Activated T-cell treated with anti-CD3 and anti-CD28 coated beads, Interleukin-2, amount 50 U/mL, for 4 hours (primary cell): ENCODE results near the gene AUTS2. TPM values are rescaled to one million over a fixed set of nuclear protein-coding genes. Genes with fewer than 3 reads are reported as not detected.

ENCODE experiments used
- ATAC-seq, 2 donors: fragments of 200-7000 bp; cut with Tn5 transposase; one replicate each; pipeline ENCODE4 v1.10.0; 2021
- DNase-seq: peaks from one replicate; pipeline ENCODE4 v3.0.0-alpha.2; 2020
- H3K27me3 Mint-ChIP-seq: one replicate; pipeline ENCODE4 v1.8.0; 2021; ENCODE audit warnings: low read depth, mixed read lengths
- H3K36me3 Mint-ChIP-seq: one replicate; pipeline ENCODE4 v1.8.0; 2022; ENCODE audit warnings: mixed read lengths; ENCODE audit not compliant: insufficient read depth
- H3K4me1 Mint-ChIP-seq: one replicate; pipeline ENCODE4 v1.8.0; 2021; ENCODE audit warnings: low read depth, mixed read lengths
- H3K4me3 Mint-ChIP-seq: one replicate; pipeline ENCODE4 v1.8.0; 2021; ENCODE audit warnings: mild to moderate bottlenecking, moderate library complexity, mixed read lengths
- H3K9me3 Mint-ChIP-seq: one replicate; pipeline ENCODE4 v1.8.0; 2021; ENCODE audit warnings: mixed read lengths
- total RNA-seq, 3 donors: library from RNA; stranded (reverse); gene quantifications; one replicate each; pipeline ENCODE4 v1.2.1, GENCODE V29; 2021

The AUTS2 gene
- total RNA-seq, 3 donors from 2014 or later, result 1.4 to 4.4 (median 2.8) TPM

GRCh38 chr7:69801729-69802682 is 203.7 kb downstream of the AUTS2 start:
- H3K36me3 Mint-ChIP-seq, result no peaks in the 10 kb centered on the region
- DNase-seq (no peak), ATAC-seq (no peak)
- H3K4me3 Mint-ChIP-seq, result no peak overlapping the region
- no peaks in the 10 kb centered on the region for H3K9me3 Mint-ChIP-seq
- H3K27me3 Mint-ChIP-seq, result no peaks in the 10 kb centered on the region
- no peaks in the 10 kb centered on the region for H3K4me1 Mint-ChIP-seq

GRCh38 chr7:69803699-69804516 is 205.6 kb downstream of the AUTS2 start:
- Mint-ChIP-seq H3K4me1 (no peaks in the 10 kb centered on the region), H3K4me3 (no peak overlapping the region), H3K27me3 (no peaks in the 10 kb centered on the region), H3K9me3 (no peaks in the 10 kb centered on the region), H3K36me3 (no peaks in the 10 kb centered on the region)
- no peak for DNase-seq
- peak; percentile 54 to 83 for ATAC-seq

- H3K36me3 Mint-ChIP-seq, result no peaks in the 10 kb centered on the region
- no peaks in the 10 kb centered on the region for H3K27me3 Mint-ChIP-seq
- no peak for DNase-seq
- no peaks in the 10 kb centered on the region for H3K9me3 Mint-ChIP-seq
- H3K4me3 Mint-ChIP-seq, result no peak overlapping the region
- H3K4me1 Mint-ChIP-seq, result no peaks in the 10 kb centered on the region
- ATAC-seq, result no peak
These were observed 206.7 kb downstream of the AUTS2 start for GRCh38 chr7:69804962-69805361.

- H3K36me3 Mint-ChIP-seq, result no peaks in the 10 kb centered on the region
- DNase-seq (no peak), ATAC-seq (no peak)
- no peaks in the 10 kb centered on the region for H3K27me3 Mint-ChIP-seq
- H3K4me1 Mint-ChIP-seq, result no peaks in the 10 kb centered on the region
- no peak overlapping the region for H3K4me3 Mint-ChIP-seq
- H3K9me3 Mint-ChIP-seq, result no peaks in the 10 kb centered on the region
These were observed 210.1 kb downstream of the AUTS2 start for GRCh38 chr7:69808391-69808790.

GRCh38 chr7:69811476-69812308 is 213.4 kb downstream of the AUTS2 start:
- ATAC-seq, result no peak
- H3K27me3 Mint-ChIP-seq, result no peaks in the 10 kb centered on the region
- H3K4me3 Mint-ChIP-seq, result no peak overlapping the region
- DNase-seq, result no peak
- H3K4me1 Mint-ChIP-seq, result no peaks in the 10 kb centered on the region
- no peaks in the 10 kb centered on the region for H3K36me3 Mint-ChIP-seq
- no peaks in the 10 kb centered on the region for H3K9me3 Mint-ChIP-seq

- no peaks in the 10 kb centered on the region for H3K9me3 Mint-ChIP-seq
- H3K27me3 Mint-ChIP-seq, result no peaks in the 10 kb centered on the region
- no peaks in the 10 kb centered on the region for H3K36me3 Mint-ChIP-seq
- ATAC-seq, result no peak
- no peak for DNase-seq
- H3K4me1 Mint-ChIP-seq, result no peaks in the 10 kb centered on the region
- no peak overlapping the region for H3K4me3 Mint-ChIP-seq
These were observed 214.5 kb downstream of the AUTS2 start for GRCh38 chr7:69812756-69813155.

GRCh38 chr7:69813637-69814240 is 215.5 kb downstream of the AUTS2 start:
- Mint-ChIP-seq H3K4me3 (no peak overlapping the region), H3K4me1 (no peaks in the 10 kb centered on the region), H3K9me3 (no peaks in the 10 kb centered on the region), H3K36me3 (no peaks in the 10 kb centered on the region), H3K27me3 (no peaks in the 10 kb centered on the region)
- DNase-seq (no peak), ATAC-seq (no peak)

- no peaks in the 10 kb centered on the region for H3K4me1 Mint-ChIP-seq
- H3K27me3 Mint-ChIP-seq, result no peaks in the 10 kb centered on the region
- no peak overlapping the region for H3K4me3 Mint-ChIP-seq
- ATAC-seq (no peak), DNase-seq (no peak)
- no peaks in the 10 kb centered on the region for H3K36me3 Mint-ChIP-seq
- no peaks in the 10 kb centered on the region for H3K9me3 Mint-ChIP-seq
These were observed 216.2 kb downstream of the AUTS2 start for GRCh38 chr7:69814421-69814962.

- DNase-seq (no peak), ATAC-seq (no peak)
- no peaks in the 10 kb centered on the region for H3K36me3 Mint-ChIP-seq
- no peak overlapping the region for H3K4me3 Mint-ChIP-seq
- no peaks in the 10 kb centered on the region for H3K27me3 Mint-ChIP-seq
- H3K9me3 Mint-ChIP-seq, result no peaks in the 10 kb centered on the region
- H3K4me1 Mint-ChIP-seq, result no peaks in the 10 kb centered on the region
These were observed 218.2 kb downstream of the AUTS2 start for GRCh38 chr7:69816501-69816900.

- ATAC-seq (no peak), DNase-seq (no peak)
- no peaks in the 10 kb centered on the region for H3K9me3 Mint-ChIP-seq
- no peaks in the 10 kb centered on the region for H3K4me1 Mint-ChIP-seq
- H3K36me3 Mint-ChIP-seq, result no peaks in the 10 kb centered on the region
- no peaks in the 10 kb centered on the region for H3K27me3 Mint-ChIP-seq
- H3K4me3 Mint-ChIP-seq, result no peak overlapping the region
These were observed 218.8 kb downstream of the AUTS2 start for GRCh38 chr7:69817121-69817520.

GRCh38 chr7:69817841-69818635 is 219.8 kb downstream of the AUTS2 start:
- ATAC-seq (no peak), DNase-seq (no peak)
- no peaks in the 10 kb centered on the region for H3K27me3 Mint-ChIP-seq
- H3K4me1 Mint-ChIP-seq, result no peaks in the 10 kb centered on the region
- no peaks in the 10 kb centered on the region for H3K9me3 Mint-ChIP-seq
- no peak overlapping the region for H3K4me3 Mint-ChIP-seq
- H3K36me3 Mint-ChIP-seq, result no peaks in the 10 kb centered on the region

- H3K4me1 Mint-ChIP-seq, result no peaks in the 10 kb centered on the region
- H3K4me3 Mint-ChIP-seq, result no peak overlapping the region
- no peak for ATAC-seq
- DNase-seq, result no peak
- no peaks in the 10 kb centered on the region for H3K27me3 Mint-ChIP-seq
- no peaks in the 10 kb centered on the region for H3K36me3 Mint-ChIP-seq
- no peaks in the 10 kb centered on the region for H3K9me3 Mint-ChIP-seq
These were observed 220.5 kb downstream of the AUTS2 start for GRCh38 chr7:69818636-69819332.
